Activated B cell treated with CpG ODN at 0.5 μM for 24 hours (primary cell): ENCODE data around the gene TMEM244. TPM values are rescaled to one million over a fixed set of nuclear protein-coding genes. Genes with fewer than 3 reads are reported as not detected.
"Not testable (repeated sequence)": the region's sequence is repeated elsewhere in the genome, so short reads cannot be mapped to it uniquely, and the experiment has no call there.

Source experiments
- ATAC-seq: fragments of 200-7000 bp; cut with Tn5 transposase; one replicate; pipeline ENCODE4 v1.10.0; 2021; ENCODE audit warnings: low read depth, mild to moderate bottlenecking, moderate library complexity
- CTCF ChIA-PET: fragments of 350-600 bp; sonication (Branson Sonifier 250); formaldehyde crosslinking; loops from one replicate; lab custom pipeline; 2021; ENCODE audit warnings: antibody characterized with exemption; lab: Charles Lee
- POLR2A ChIA-PET: fragments of 350-600 bp; sonication (Branson Sonifier 250); formaldehyde crosslinking; loops from one replicate; lab custom pipeline; 2021; ENCODE audit warnings: antibody characterized with exemption; lab: Charles Lee
- DNase-seq: peaks from one replicate; pipeline ENCODE4 v3.0.0; 2022
- H3K27ac Mint-ChIP-seq: one replicate; pipeline ENCODE4 v1.8.0; 2020; ENCODE audit warnings: mixed read lengths
- H3K27me3 Mint-ChIP-seq: one replicate; pipeline ENCODE4 v1.8.0; 2021; ENCODE audit warnings: mixed read lengths
- H3K36me3 Mint-ChIP-seq: one replicate; pipeline ENCODE4 v1.8.0; 2021; ENCODE audit warnings: low read depth, mixed read lengths
- H3K4me1 Mint-ChIP-seq: one replicate; pipeline ENCODE4 v1.8.0; 2021; ENCODE audit warnings: mixed read lengths
- H3K4me3 Mint-ChIP-seq: one replicate; pipeline ENCODE4 v1.8.0; 2020; ENCODE audit warnings: mild to moderate bottlenecking, mixed read lengths
- H3K9me3 Mint-ChIP-seq: one replicate; pipeline ENCODE4 v1.8.0; 2020; ENCODE audit warnings: mixed read lengths
- CTCF ChIP-seq: fragments of 200-600 bp; IDR thresholded peaks from one replicate; pipeline ENCODE4 v1.8.0; 2022; ENCODE audit warnings: antibody characterized with exemption, mild to moderate bottlenecking
- intact Hi-C: fragments of 100-400 bp; cut with micrococcal nuclease; formaldehyde crosslinking; loops from one replicate; pipeline ENCODE4 v1.15.1; 2024
- total RNA-seq: library from RNA; stranded (reverse); gene quantifications from 2 replicates; pipeline ENCODE4 v1.2.3, GENCODE V29; 2022

Gene TMEM244
- total RNA-seq, 1 donor from 2014 or later = not detected

- Mint-ChIP-seq H3K27ac (no peak overlapping the region), H3K4me1 (no peaks in the 10 kb centered on the region), H3K36me3 (no peaks in the 10 kb centered on the region), H3K9me3 (no peaks in the 10 kb centered on the region), H3K4me3 (no peak overlapping the region), H3K27me3 (peaks cover 10% of the 10 kb centered on the region)
- intact Hi-C loops = no loop called here
- POLR2A ChIA-PET = no interaction called here
- no peak for TF ChIP-seq CTCF
- CTCF ChIA-PET = no interaction called here
- DNase-seq = no peak
- ATAC-seq = no peak
These were observed 42.9 kb downstream of the TMEM244 start for GRCh38 chr6:129818251-129818650.

- Mint-ChIP-seq H3K4me1 (no peaks in the 10 kb centered on the region), H3K9me3 (no peaks in the 10 kb centered on the region), H3K36me3 (no peaks in the 10 kb centered on the region), H3K4me3 (no peak overlapping the region), H3K27me3 (peaks cover 10% of the 10 kb centered on the region), H3K27ac (no peak overlapping the region)
- no peak for DNase-seq
- intact Hi-C loops = no loop called here
- no peak for ATAC-seq
- TF ChIP-seq CTCF = no peak
- ChIA-PET POLR2A (no interaction called here), CTCF (no interaction called here)
These were observed 43.3 kb downstream of the TMEM244 start for GRCh38 chr6:129817821-129818220.

- intact Hi-C loops = no loop called here
- DNase-seq (no peak), ATAC-seq (no peak)
- Mint-ChIP-seq H3K4me3 (no peak overlapping the region), H3K36me3 (no peaks in the 10 kb centered on the region), H3K27me3 (peaks cover 10% of the 10 kb centered on the region), H3K4me1 (no peaks in the 10 kb centered on the region), H3K9me3 (no peaks in the 10 kb centered on the region), H3K27ac (no peak overlapping the region)
- no peak for TF ChIP-seq CTCF
- CTCF ChIA-PET = no interaction called here
- POLR2A ChIA-PET = no interaction called here
These were observed 43.8 kb downstream of the TMEM244 start for GRCh38 chr6:129817332-129817731.

- Mint-ChIP-seq H3K9me3 (peaks cover 6% of the 10 kb centered on the region), H3K27me3 (peaks cover 5% of the 10 kb centered on the region), H3K36me3 (no peaks in the 10 kb centered on the region), H3K4me3 (no peak overlapping the region), H3K27ac (no peak overlapping the region), H3K4me1 (no peaks in the 10 kb centered on the region)
- CTCF ChIA-PET = no interaction called here
- POLR2A ChIA-PET = no interaction called here
- ATAC-seq (no peak), DNase-seq (no peak)
- no peak for TF ChIP-seq CTCF
- intact Hi-C loops = no loop called here
These were observed 48.9 kb downstream of the TMEM244 start for GRCh38 chr6:129812145-129812777.

GRCh38 chr6:129807141-129807540 is 54.0 kb downstream of the TMEM244 start:
- CTCF ChIA-PET, ATAC-seq, H3K36me3 Mint-ChIP-seq, DNase-seq, H3K27ac Mint-ChIP-seq, H3K27me3 Mint-ChIP-seq, POLR2A ChIA-PET, intact Hi-C loops, H3K4me1 Mint-ChIP-seq, H3K4me3 Mint-ChIP-seq: not testable (repeated sequence)
- peaks cover 15% of the 10 kb centered on the region for H3K9me3 Mint-ChIP-seq

GRCh38 chr6:129802920-129803319 is 58.2 kb downstream of the TMEM244 start:
- H3K27me3 Mint-ChIP-seq, ATAC-seq, H3K4me1 Mint-ChIP-seq, DNase-seq, intact Hi-C loops, H3K36me3 Mint-ChIP-seq, POLR2A ChIA-PET, H3K4me3 Mint-ChIP-seq, CTCF ChIA-PET, H3K27ac Mint-ChIP-seq: not testable (repeated sequence)
- peaks cover 11% of the 10 kb centered on the region for H3K9me3 Mint-ChIP-seq
